PFSK-1 (cell line): ENCODE measurements around the gene MESD.

Experiments
- FOXP2 ChIP-seq: optimal IDR thresholded peaks from 2 replicates; pipeline ENCODE3; 2011; ENCODE audit warnings: borderline replicate concordance, control low read depth, inconsistent platforms; ENCODE audit not compliant: insufficient read depth; ENCODE audit errors: extremely low read length, extremely low read depth
- POLR2AphosphoS5 ChIP-seq: IDR thresholded peaks from 2 replicates; pipeline ENCODE4 v1.6.1; 2012; ENCODE audit warnings: low read depth, mild to moderate bottlenecking, control low read depth, low read length, moderate library complexity
- SIN3A ChIP-seq: IDR thresholded peaks from 2 replicates; pipeline ENCODE4 v1.6.1; 2012; ENCODE audit warnings: mild to moderate bottlenecking, low read length, moderate library complexity, borderline replicate concordance; ENCODE audit not compliant: insufficient read depth
- TAF1 ChIP-seq: IDR thresholded peaks from 2 replicates; pipeline ENCODE4 v1.6.1; 2012; ENCODE audit warnings: low read length, control low read depth, borderline replicate concordance; ENCODE audit not compliant: insufficient read depth
- TF ChIP-seq, protein P1 (sequence below), 2 experiments: IDR thresholded peaks; 2 replicates each; pipeline versions ENCODE4 v1.6.1 to v1.8.0; 2011 to 2012; ENCODE audit warnings: low read depth in 2 of 2, low read length in 2 of 2, control low read depth in 1 of 2, inconsistent platforms in 1 of 2, mild to moderate bottlenecking in 1 of 2, moderate library complexity in 1 of 2; ENCODE audit not compliant: insufficient read depth in 1 of 2

MESD gene

DNA sequence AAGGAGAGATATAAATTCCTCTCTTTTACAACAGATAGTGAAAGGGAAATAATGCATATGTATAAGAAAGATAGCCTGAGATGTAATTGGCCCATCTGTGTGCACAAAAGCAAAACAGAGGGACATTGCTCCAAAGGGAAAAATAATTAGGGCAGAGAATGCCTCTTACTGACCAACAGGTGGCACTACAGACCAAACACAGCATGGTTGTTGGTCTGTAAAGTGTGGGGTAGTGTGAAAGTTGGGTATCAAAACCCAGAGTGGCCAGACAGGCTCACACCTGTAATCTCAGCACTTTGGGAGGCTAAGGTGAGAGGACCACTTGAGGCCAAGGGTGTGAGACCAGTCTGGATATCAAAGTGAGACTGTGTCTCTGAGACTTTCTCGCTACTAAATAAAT, 6.6 kb upstream of the MESD start:
- no peak for TF ChIP-seq SIN3A
- TF ChIP-seq FOXP2: no peak
- TF ChIP-seq POLR2AphosphoS5: no peak

DNA sequence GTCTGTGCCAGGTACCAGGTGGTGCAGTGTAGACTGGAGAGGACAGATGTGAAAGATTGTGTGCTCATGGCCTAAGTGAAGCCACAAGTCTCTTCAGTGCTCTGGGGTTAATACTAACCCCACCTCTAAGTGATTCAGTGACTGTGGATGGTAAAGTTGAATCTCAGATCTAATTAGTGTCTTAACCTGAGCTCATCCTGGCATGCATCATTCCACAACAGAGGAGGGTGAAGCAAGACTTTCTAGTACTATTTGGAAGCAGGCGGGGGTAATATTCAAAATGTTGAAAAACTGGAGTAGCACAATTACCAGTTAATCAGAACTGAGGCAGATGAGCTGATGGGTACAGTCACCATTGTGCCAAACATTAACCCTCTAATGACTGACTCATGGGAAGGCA, 2.8 kb upstream of the MESD start:
- TF ChIP-seq FOXP2 (no peak), TAF1 (no peak), POLR2AphosphoS5 (no peak), SIN3A (no peak)
- TF ChIP-seq, protein P1, sequence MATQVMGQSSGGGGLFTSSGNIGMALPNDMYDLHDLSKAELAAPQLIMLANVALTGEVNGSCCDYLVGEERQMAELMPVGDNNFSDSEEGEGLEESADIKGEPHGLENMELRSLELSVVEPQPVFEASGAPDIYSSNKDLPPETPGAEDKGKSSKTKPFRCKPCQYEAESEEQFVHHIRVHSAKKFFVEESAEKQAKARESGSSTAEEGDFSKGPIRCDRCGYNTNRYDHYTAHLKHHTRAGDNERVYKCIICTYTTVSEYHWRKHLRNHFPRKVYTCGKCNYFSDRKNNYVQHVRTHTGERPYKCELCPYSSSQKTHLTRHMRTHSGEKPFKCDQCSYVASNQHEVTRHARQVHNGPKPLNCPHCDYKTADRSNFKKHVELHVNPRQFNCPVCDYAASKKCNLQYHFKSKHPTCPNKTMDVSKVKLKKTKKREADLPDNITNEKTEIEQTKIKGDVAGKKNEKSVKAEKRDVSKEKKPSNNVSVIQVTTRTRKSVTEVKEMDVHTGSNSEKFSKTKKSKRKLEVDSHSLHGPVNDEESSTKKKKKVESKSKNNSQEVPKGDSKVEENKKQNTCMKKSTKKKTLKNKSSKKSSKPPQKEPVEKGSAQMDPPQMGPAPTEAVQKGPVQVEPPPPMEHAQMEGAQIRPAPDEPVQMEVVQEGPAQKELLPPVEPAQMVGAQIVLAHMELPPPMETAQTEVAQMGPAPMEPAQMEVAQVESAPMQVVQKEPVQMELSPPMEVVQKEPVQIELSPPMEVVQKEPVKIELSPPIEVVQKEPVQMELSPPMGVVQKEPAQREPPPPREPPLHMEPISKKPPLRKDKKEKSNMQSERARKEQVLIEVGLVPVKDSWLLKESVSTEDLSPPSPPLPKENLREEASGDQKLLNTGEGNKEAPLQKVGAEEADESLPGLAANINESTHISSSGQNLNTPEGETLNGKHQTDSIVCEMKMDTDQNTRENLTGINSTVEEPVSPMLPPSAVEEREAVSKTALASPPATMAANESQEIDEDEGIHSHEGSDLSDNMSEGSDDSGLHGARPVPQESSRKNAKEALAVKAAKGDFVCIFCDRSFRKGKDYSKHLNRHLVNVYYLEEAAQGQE (IDR thresholded peaks at IDR 0.05; ENCODE audit: insufficient read depth in 1 of 2, low read depth in 2 of 2, low read length in 2 of 2): no peak

- no peak for TF ChIP-seq TAF1
- TF ChIP-seq, protein P1 (IDR thresholded peaks at IDR 0.05; ENCODE audit: insufficient read depth in 1 of 2, low read depth in 2 of 2, low read length in 2 of 2): no peak
- no peak for TF ChIP-seq POLR2AphosphoS5
- no peak for TF ChIP-seq SIN3A
- TF ChIP-seq FOXP2: no peak
These were observed 2.4 kb upstream of the MESD start for GRCh38 chr15:80992006-80992405.

DNA sequence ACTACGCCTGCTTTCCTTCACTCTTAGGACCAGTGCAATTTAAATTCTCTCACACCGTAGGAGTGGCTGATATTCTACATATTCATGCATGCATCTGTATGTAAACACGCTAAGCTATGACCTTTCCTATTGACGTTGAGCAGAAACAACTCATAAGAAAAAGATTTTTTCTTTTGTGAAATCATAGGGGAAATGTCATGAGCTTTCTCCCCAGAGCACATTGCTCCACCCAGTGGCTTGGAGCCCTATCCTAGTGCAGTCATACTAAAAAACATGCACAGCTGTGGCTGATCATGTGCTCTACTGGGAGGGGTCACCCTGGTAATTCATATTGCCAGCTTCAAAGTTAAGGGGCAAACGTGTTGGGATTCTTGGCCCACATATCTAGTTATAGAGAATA, 1.8 kb upstream of the MESD start:
- TF ChIP-seq POLR2AphosphoS5: no peak
- TF ChIP-seq SIN3A: no peak
- TF ChIP-seq, protein P1 (IDR thresholded peaks at IDR 0.05; ENCODE audit: insufficient read depth in 1 of 2, low read depth in 2 of 2, low read length in 2 of 2): no peak
- TF ChIP-seq FOXP2: no peak

- TF ChIP-seq FOXP2 (no peak), SIN3A (no peak), TAF1 (no peak), POLR2AphosphoS5 (no peak)
- TF ChIP-seq, protein P1 (IDR thresholded peaks at IDR 0.05; ENCODE audit: insufficient read depth in 1 of 2, low read depth in 2 of 2, low read length in 2 of 2): no peak
These were observed 1.3 kb upstream of the MESD start for GRCh38 chr15:80990955-80991354.
